Measurements from ENCODE around the gene TEX12.

DNA sequence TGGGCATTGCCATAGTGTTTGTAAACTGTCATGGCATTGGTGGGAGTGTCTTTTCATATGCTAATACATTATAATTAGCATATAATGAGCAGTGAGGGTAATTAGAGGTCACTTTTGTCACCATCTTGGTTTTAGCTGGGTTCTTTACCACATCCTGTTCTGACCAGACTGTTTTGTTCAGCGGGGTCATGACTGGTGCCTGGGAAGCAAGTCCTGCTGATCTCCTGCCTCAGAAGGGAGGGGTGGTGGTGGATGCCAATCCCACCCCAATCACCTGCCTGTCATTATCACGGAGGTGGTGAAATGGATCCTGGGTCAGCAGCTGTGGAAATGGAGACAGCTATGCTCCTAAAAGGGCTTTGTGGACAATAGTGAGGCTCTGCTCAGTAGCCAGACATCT, 34.4 kb upstream of the TEX12 start:
- TF ChIP-seq, protein P1, sequence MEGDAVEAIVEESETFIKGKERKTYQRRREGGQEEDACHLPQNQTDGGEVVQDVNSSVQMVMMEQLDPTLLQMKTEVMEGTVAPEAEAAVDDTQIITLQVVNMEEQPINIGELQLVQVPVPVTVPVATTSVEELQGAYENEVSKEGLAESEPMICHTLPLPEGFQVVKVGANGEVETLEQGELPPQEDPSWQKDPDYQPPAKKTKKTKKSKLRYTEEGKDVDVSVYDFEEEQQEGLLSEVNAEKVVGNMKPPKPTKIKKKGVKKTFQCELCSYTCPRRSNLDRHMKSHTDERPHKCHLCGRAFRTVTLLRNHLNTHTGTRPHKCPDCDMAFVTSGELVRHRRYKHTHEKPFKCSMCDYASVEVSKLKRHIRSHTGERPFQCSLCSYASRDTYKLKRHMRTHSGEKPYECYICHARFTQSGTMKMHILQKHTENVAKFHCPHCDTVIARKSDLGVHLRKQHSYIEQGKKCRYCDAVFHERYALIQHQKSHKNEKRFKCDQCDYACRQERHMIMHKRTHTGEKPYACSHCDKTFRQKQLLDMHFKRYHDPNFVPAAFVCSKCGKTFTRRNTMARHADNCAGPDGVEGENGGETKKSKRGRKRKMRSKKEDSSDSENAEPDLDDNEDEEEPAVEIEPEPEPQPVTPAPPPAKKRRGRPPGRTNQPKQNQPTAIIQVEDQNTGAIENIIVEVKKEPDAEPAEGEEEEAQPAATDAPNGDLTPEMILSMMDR (IDR thresholded peaks at IDR 0.05), result no peak
- TF ChIP-seq POLR2AphosphoS5 (IDR thresholded peaks at IDR 0.05) (no peak), POLR2A (IDR thresholded peaks at IDR 0.05) (no peak), EP300 (IDR thresholded peaks at IDR 0.05) (no peak)
